ENCODE results near the gene SERPINA6.

The SERPINA6 gene

GRCh38 chr14:94360945-94361565 lies 37.9 kb upstream of the SERPINA6 start:
- TF ChIP-seq, protein P1, sequence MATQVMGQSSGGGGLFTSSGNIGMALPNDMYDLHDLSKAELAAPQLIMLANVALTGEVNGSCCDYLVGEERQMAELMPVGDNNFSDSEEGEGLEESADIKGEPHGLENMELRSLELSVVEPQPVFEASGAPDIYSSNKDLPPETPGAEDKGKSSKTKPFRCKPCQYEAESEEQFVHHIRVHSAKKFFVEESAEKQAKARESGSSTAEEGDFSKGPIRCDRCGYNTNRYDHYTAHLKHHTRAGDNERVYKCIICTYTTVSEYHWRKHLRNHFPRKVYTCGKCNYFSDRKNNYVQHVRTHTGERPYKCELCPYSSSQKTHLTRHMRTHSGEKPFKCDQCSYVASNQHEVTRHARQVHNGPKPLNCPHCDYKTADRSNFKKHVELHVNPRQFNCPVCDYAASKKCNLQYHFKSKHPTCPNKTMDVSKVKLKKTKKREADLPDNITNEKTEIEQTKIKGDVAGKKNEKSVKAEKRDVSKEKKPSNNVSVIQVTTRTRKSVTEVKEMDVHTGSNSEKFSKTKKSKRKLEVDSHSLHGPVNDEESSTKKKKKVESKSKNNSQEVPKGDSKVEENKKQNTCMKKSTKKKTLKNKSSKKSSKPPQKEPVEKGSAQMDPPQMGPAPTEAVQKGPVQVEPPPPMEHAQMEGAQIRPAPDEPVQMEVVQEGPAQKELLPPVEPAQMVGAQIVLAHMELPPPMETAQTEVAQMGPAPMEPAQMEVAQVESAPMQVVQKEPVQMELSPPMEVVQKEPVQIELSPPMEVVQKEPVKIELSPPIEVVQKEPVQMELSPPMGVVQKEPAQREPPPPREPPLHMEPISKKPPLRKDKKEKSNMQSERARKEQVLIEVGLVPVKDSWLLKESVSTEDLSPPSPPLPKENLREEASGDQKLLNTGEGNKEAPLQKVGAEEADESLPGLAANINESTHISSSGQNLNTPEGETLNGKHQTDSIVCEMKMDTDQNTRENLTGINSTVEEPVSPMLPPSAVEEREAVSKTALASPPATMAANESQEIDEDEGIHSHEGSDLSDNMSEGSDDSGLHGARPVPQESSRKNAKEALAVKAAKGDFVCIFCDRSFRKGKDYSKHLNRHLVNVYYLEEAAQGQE (IDR thresholded peaks at IDR 0.05; ENCODE audit: insufficient read depth in 1 of 2, low read depth in 2 of 2, low read length in 2 of 2), result no peak
- TF ChIP-seq TAF1 (IDR thresholded peaks at IDR 0.05; ENCODE audit: borderline replicate concordance, insufficient read depth, low read length), result no peak
- no peak for TF ChIP-seq FOXP2 (optimal IDR thresholded peaks at IDR 0.05; ENCODE audit: borderline replicate concordance, extremely low read depth, extremely low read length, insufficient read depth)
- no peak for TF ChIP-seq POLR2AphosphoS5 (IDR thresholded peaks at IDR 0.05; ENCODE audit: low read depth, low read length)
- no peak for TF ChIP-seq SIN3A (IDR thresholded peaks at IDR 0.05; ENCODE audit: borderline replicate concordance, insufficient read depth, low read length)

- TF ChIP-seq SIN3A (IDR thresholded peaks at IDR 0.05; ENCODE audit: borderline replicate concordance, insufficient read depth, low read length), result no peak
- TF ChIP-seq POLR2AphosphoS5 (IDR thresholded peaks at IDR 0.05; ENCODE audit: low read depth, low read length), result no peak
- TF ChIP-seq FOXP2 (optimal IDR thresholded peaks at IDR 0.05; ENCODE audit: borderline replicate concordance, extremely low read depth, extremely low read length, insufficient read depth), result no peak
- no peak for TF ChIP-seq TAF1 (IDR thresholded peaks at IDR 0.05; ENCODE audit: borderline replicate concordance, insufficient read depth, low read length)
- TF ChIP-seq, protein P1 (IDR thresholded peaks at IDR 0.05; ENCODE audit: insufficient read depth in 1 of 2, low read depth in 2 of 2, low read length in 2 of 2), result no peak
These were observed 34.0 kb upstream of the SERPINA6 start for GRCh38 chr14:94357166-94357565.

GRCh38 chr14:94356379-94357056 lies 33.4 kb upstream of the SERPINA6 start:
- TF ChIP-seq, protein P1 (IDR thresholded peaks at IDR 0.05; ENCODE audit: insufficient read depth in 1 of 2, low read depth in 2 of 2, low read length in 2 of 2), result no peak

- TF ChIP-seq TAF1 (IDR thresholded peaks at IDR 0.05; ENCODE audit: borderline replicate concordance, insufficient read depth, low read length), result no peak
- TF ChIP-seq POLR2AphosphoS5 (IDR thresholded peaks at IDR 0.05; ENCODE audit: low read depth, low read length), result no peak
- no peak for TF ChIP-seq SIN3A (IDR thresholded peaks at IDR 0.05; ENCODE audit: borderline replicate concordance, insufficient read depth, low read length)
- TF ChIP-seq FOXP2 (optimal IDR thresholded peaks at IDR 0.05; ENCODE audit: borderline replicate concordance, extremely low read depth, extremely low read length, insufficient read depth), result no peak
- TF ChIP-seq, protein P1 (IDR thresholded peaks at IDR 0.05; ENCODE audit: insufficient read depth in 1 of 2, low read depth in 2 of 2, low read length in 2 of 2), result no peak
These were observed 32.2 kb upstream of the SERPINA6 start for GRCh38 chr14:94355191-94355794.

All from PFSK-1 (cell line).